Left kidney (tissue), 8 donors: ENCODE results near the gene SAMD15. TPM values are rescaled to one million over a fixed set of nuclear protein-coding genes. Genes with fewer than 3 reads are reported as not detected.
"Not testable (repeated sequence)": the region's sequence is repeated elsewhere in the genome, so short reads cannot be mapped to it uniquely, and the experiment has no call there.

Source experiments
- DNase-seq: peaks from one replicate; pipeline ENCODE4 v3.0.0-alpha.2; 2013
- long read RNA-seq, 8 donors: transcript quantifications; one replicate each; lab custom pipeline, GENCODE V29; 2026
- polyA plus RNA-seq: library from polyadenylated mRNA; unstranded; fragments of 120-200 nt; gene quantifications from one replicate; pipeline ENCODE4 v1.2.1, GENCODE V29; 2013; ENCODE audit not compliant: insufficient read length

Gene SAMD15
- 12.7 TPM for polyA plus RNA-seq
- long read RNA-seq, donor 1, result 0 reads
- long read RNA-seq, donor 2, partial matches to known transcripts, result 7 of 7 reads
- long read RNA-seq, donor 2, other reads (novel, unspliced or antisense), result 0 of 7 reads
- long read RNA-seq, donor 3, partial matches to known transcripts, result 0 of 1 reads
- long read RNA-seq, donor 3, other reads (novel, unspliced or antisense), result 0 of 1 reads
- long read RNA-seq, donor 4, result 0 reads
- long read RNA-seq, donor 5, result 0 reads
- long read RNA-seq, donor 6, result 0 reads
- long read RNA-seq, donor 7, partial matches to known transcripts, result 6 of 6 reads
- long read RNA-seq, donor 7, other reads (novel, unspliced or antisense), result 0 of 6 reads
- long read RNA-seq, donor 8, result 0 reads

GRCh38 chr14:77376771-77377501, at the start of gene SAMD15, which contains the start of gene TMED8:
Gene SAMD15, plus strand, starts transcription at chr14:77377379. Its CDS starts 40 bp downstream, at chr14:77377419.
Gene TMED8, minus strand, starts transcription at chr14:77377094. Its CDS starts 41 bp downstream, at chr14:77377053.
- DNase-seq, result peak; percentile 84

GRCh38 chr14:77329872-77330271, 47.3 kb upstream of the SAMD15 start:
- no peak for DNase-seq

- no peak for DNase-seq
These were observed 41.6 kb upstream of the SAMD15 start for GRCh38 chr14:77335576-77335975.

- not testable (repeated sequence) for DNase-seq
These were observed 39.9 kb upstream of the SAMD15 start for GRCh38 chr14:77337255-77337654.

- no peak for DNase-seq
These were observed 39.3 kb upstream of the SAMD15 start for GRCh38 chr14:77337880-77338279.

GRCh38 chr14:77338302-77338701, 38.9 kb upstream of the SAMD15 start:
- no peak for DNase-seq

- no peak for DNase-seq
These were observed 37.8 kb upstream of the SAMD15 start for GRCh38 chr14:77339407-77339806.

- DNase-seq, result no peak
These were observed 36.8 kb upstream of the SAMD15 start for GRCh38 chr14:77340389-77340788.

- DNase-seq, result no peak
These were observed 34.3 kb upstream of the SAMD15 start for GRCh38 chr14:77342726-77343397.

GRCh38 chr14:77343662-77344061, 33.5 kb upstream of the SAMD15 start:
- no peak for DNase-seq

- no peak for DNase-seq
These were observed 32.7 kb upstream of the SAMD15 start for GRCh38 chr14:77344377-77344996.

- DNase-seq, result no peak
These were observed 30.7 kb upstream of the SAMD15 start for GRCh38 chr14:77346495-77346894.

GRCh38 chr14:77347751-77348150, 29.4 kb upstream of the SAMD15 start:
- peak; percentile 15 for DNase-seq

- DNase-seq, result no peak
These were observed 23.6 kb upstream of the SAMD15 start for GRCh38 chr14:77353469-77354141.

- DNase-seq, result no peak
These were observed 21.4 kb upstream of the SAMD15 start for GRCh38 chr14:77355811-77356210.

- no peak for DNase-seq
These were observed 20.3 kb upstream of the SAMD15 start for GRCh38 chr14:77356899-77357298.

GRCh38 chr14:77359626-77360025, 17.6 kb upstream of the SAMD15 start:
- DNase-seq, result no peak

GRCh38 chr14:77364146-77364545, 13.0 kb upstream of the SAMD15 start:
- DNase-seq, result no peak

GRCh38 chr14:77369285-77369684, 7.9 kb upstream of the SAMD15 start:
- no peak for DNase-seq

- DNase-seq, result peak; percentile 29
These were observed 4.8 kb upstream of the SAMD15 start for GRCh38 chr14:77372304-77372841.
